Ascending aorta (tissue), 2 donors: ENCODE data around the gene HMMR. TPM values are rescaled to one million over a fixed set of nuclear protein-coding genes. Genes with fewer than 3 reads are reported as not detected.
"Not testable (repeated sequence)": the region's sequence is repeated elsewhere in the genome, so short reads cannot be mapped to it uniquely, and the experiment has no call there.

Experiments
- DNase-seq, 2 donors: peaks; one replicate each; pipeline ENCODE4 v3.0.0-alpha.2; 2019; ENCODE audit warnings: low spot score in 2 of 2
- H3K27ac ChIP-seq, 2 donors: fragments of 200-600 bp; sonication (generic); one replicate each; pipeline ENCODE4 v1.5.1; 2016 to 2017; ENCODE audit warnings: mild to moderate bottlenecking in 1 of 2
- H3K27me3 ChIP-seq: fragments of 200-600 bp; sonication (generic); one replicate; pipeline ENCODE4 v1.5.1; 2017
- H3K36me3 ChIP-seq, 2 donors: fragments of 200-600 bp; sonication (generic); one replicate each; pipeline ENCODE4 v1.5.1; 2016
- H3K4me1 ChIP-seq, 2 donors: fragments of 200-600 bp; sonication (generic); one replicate each; pipeline ENCODE4 v1.5.1; 2016 to 2017; ENCODE audit warnings: mild to moderate bottlenecking in 1 of 2
- H3K4me3 ChIP-seq, 2 donors: fragments of 200-600 bp; sonication (generic); one replicate each; pipeline ENCODE4 v1.5.1; 2016 to 2017; ENCODE audit warnings: mild to moderate bottlenecking in 1 of 2
- H3K9me3 ChIP-seq, 2 donors: fragments of 200-600 bp; sonication (generic); one replicate each; pipeline ENCODE4 v1.5.1; 2016
- intact Hi-C: fragments of 100-400 bp; cut with DNase I; formaldehyde crosslinking; loops from one replicate; pipeline ENCODE4 v1.15.1; 2023
- total RNA-seq: library from RNA; depleted of rRNA; stranded (reverse); fragments of >200 nt; gene quantifications from one replicate; pipeline ENCODE4 v1.1.0, GENCODE V29; 2016
- TF ChIP-seq, protein P1 (sequence below), 3 experiments: fragments of 200-600 bp in 2 of 3; fragments of 450-650 bp in 1 of 3; sonication (generic) in 2 of 3; IDR thresholded peaks; one replicate each; pipeline ENCODE4 v1.5.1; 2016 to 2019; ENCODE audit warnings: antibody characterized with exemption in 3 of 3, mild to moderate bottlenecking in 1 of 3, moderate library complexity in 1 of 3

HMMR gene
- total RNA-seq, 1 donor from 2014 or later, result not detected

DNA sequence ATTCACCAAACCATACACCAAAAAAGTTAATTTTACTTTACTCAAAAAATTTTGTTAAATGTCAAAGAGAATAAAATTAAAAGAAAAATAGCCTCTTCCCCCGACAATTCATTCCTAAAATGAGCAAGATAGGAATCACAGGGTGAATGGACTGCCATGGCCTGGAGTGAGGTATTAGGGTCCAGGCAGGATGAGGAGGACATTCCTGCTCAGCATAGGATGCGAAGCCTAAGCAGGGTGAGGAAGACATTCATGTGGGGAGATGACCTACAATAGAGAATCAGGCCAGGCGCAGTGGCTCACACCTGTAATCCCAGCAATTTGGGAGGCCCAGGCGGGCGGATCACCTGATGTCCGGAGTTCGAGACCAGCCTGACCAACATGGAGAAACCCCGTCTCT lies 8.9 kb upstream of the HMMR start:
- peaks cover 0 to 2% of the 10 kb centered on the region in 2 donors for H3K4me1 ChIP-seq
- no peaks in the 10 kb centered on the region for H3K27me3 ChIP-seq
- H3K27ac ChIP-seq, result no peak overlapping the region
- no peak overlapping the region for H3K4me3 ChIP-seq
- intact Hi-C loops, result no loop called here
- TF ChIP-seq, protein P1, sequence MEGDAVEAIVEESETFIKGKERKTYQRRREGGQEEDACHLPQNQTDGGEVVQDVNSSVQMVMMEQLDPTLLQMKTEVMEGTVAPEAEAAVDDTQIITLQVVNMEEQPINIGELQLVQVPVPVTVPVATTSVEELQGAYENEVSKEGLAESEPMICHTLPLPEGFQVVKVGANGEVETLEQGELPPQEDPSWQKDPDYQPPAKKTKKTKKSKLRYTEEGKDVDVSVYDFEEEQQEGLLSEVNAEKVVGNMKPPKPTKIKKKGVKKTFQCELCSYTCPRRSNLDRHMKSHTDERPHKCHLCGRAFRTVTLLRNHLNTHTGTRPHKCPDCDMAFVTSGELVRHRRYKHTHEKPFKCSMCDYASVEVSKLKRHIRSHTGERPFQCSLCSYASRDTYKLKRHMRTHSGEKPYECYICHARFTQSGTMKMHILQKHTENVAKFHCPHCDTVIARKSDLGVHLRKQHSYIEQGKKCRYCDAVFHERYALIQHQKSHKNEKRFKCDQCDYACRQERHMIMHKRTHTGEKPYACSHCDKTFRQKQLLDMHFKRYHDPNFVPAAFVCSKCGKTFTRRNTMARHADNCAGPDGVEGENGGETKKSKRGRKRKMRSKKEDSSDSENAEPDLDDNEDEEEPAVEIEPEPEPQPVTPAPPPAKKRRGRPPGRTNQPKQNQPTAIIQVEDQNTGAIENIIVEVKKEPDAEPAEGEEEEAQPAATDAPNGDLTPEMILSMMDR (IDR thresholded peaks at IDR 0.05), result no peak
- no peaks in the 10 kb centered on the region for H3K9me3 ChIP-seq
- DNase-seq, result no peak
- H3K36me3 ChIP-seq, result peaks cover 14 to 67% of the 10 kb centered on the region in 2 donors

GRCh38 chr5:163453705-163454104 lies 6.7 kb upstream of the HMMR start:
- intact Hi-C loops, result no loop called here
- H3K36me3 ChIP-seq, result peaks cover 5 to 51% of the 10 kb centered on the region in 2 donors

DNA sequence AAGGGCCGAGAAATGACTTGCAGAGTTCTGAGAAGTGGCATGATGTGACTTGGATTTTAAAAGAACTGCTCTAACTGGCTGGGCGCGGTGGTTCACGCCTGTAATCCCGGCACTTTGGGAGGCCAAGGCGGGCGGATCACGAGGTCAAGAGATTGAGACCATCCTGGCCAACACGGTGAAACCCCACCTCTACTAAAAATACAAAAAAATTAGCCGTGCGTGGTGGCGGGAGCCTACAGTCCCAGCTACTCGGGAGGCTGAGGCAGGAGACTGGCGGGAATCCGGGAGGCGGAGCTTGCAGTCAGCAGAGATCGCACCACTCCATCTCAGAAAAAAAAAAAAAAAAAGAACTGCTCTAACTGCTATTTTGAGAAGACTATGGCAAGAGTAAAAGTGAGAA lies 5.0 kb upstream of the HMMR start:
- H3K27ac ChIP-seq, H3K9me3 ChIP-seq, H3K4me3 ChIP-seq, H3K27me3 ChIP-seq, intact Hi-C loops, DNase-seq, H3K4me1 ChIP-seq: not testable (repeated sequence)
- peaks cover 5 to 39% of the 10 kb centered on the region in 2 donors for H3K36me3 ChIP-seq

More at GRCh38 chr5:163453705-163454104, 6.7 kb upstream of the HMMR start:
- H3K27me3 ChIP-seq, result no peaks in the 10 kb centered on the region
- no peak overlapping the region for H3K27ac ChIP-seq
- no peak for DNase-seq
- H3K4me1 ChIP-seq, result peaks cover 0 to 2% of the 10 kb centered on the region in 2 donors
- H3K9me3 ChIP-seq, result no peaks in the 10 kb centered on the region
- TF ChIP-seq, protein P1 (IDR thresholded peaks at IDR 0.05), result no peak
- no peak overlapping the region for H3K4me3 ChIP-seq

DNA sequence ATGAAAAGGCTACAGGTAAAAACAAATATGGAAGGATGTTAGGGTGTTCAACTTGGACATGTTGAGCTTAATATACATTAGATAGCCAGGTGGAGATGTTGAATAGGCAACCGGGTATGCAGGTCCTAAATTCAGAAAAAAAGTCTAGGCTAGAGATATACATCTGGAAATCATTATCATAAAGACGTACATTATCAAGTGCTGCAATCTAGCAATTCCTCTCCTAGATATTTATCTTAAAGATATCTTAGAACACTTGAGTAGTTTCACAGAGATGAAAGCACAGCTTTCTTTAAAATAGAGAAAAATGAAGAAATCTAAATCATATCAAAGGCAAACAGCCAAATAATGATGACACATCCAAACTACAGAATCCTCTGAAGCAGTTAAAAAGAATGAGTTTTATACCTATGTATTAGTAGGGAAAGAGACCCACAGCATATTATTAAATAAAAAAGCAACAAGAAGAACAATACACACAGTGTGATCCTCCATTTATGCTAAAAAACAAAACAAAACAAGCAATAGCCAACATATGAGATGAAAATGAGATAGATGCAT lies 4.3 kb upstream of the HMMR start:
- Histone ChIP-seq H3K27me3 (no peaks in the 10 kb centered on the region), H3K27ac (no peak overlapping the region), H3K9me3 (no peaks in the 10 kb centered on the region), H3K4me3 (no peak overlapping the region), H3K4me1 (peaks cover 0 to 7% of the 10 kb centered on the region in 2 donors), H3K36me3 (peaks cover 5 to 33% of the 10 kb centered on the region in 2 donors)
- no peak for DNase-seq
- TF ChIP-seq, protein P1 (IDR thresholded peaks at IDR 0.05), result no peak
- intact Hi-C loops, result no loop called here

- H3K9me3 ChIP-seq, result no peaks in the 10 kb centered on the region
- TF ChIP-seq, protein P1 (IDR thresholded peaks at IDR 0.05), result no peak
- H3K36me3 ChIP-seq, result peaks cover 5 to 28% of the 10 kb centered on the region in 2 donors
- no peak overlapping the region for H3K4me3 ChIP-seq
- no peak for DNase-seq
- H3K27me3 ChIP-seq, result no peaks in the 10 kb centered on the region
- H3K4me1 ChIP-seq, result peaks cover 0 to 9% of the 10 kb centered on the region in 2 donors
- no peak overlapping the region for H3K27ac ChIP-seq
- intact Hi-C loops, result no loop called here
These were observed 3.6 kb upstream of the HMMR start for GRCh38 chr5:163456840-163457239.

- peaks cover 0 to 7% of the 10 kb centered on the region in 2 donors for H3K4me1 ChIP-seq
- no peaks in the 10 kb centered on the region for H3K27me3 ChIP-seq
- no peaks in the 10 kb centered on the region for H3K9me3 ChIP-seq
- H3K27ac ChIP-seq, result peak overlapping the region; percentile 83 to 96
- TF ChIP-seq, protein P1 (IDR thresholded peaks at IDR 0.05), result no peak
- DNase-seq, result no peak
- peak overlapping the region; percentile 72 to 79 for H3K4me3 ChIP-seq
- intact Hi-C loops, result no loop called here
- peaks cover 0 to 15% of the 10 kb centered on the region in 2 donors for H3K36me3 ChIP-seq
These were observed 1.6 kb upstream of the HMMR start for GRCh38 chr5:163458778-163459385.
